IMR-90 (cell line): Measurements from ENCODE around the gene CES3. TPM values are rescaled to one million over a fixed set of nuclear protein-coding genes. Genes with fewer than 3 reads are reported as not detected.

Experiments used
- ATAC-seq: fragments of 200-7000 bp; cut with Tn5 transposase; 2 replicates; pipeline ENCODE4 v1.9.1; 2020; ENCODE audit warnings: low read depth, mild to moderate bottlenecking, moderate library complexity
- BruUV-seq: library from RNA; stranded (reverse); fragments of 400-500 nt; replicated peaks from 2 replicates; lab custom pipeline; 2021; lab: Mats Ljungman, UMichigan
- CTCF ChIA-PET: fragments of 300-600 bp; formaldehyde crosslinking; extraction: SDS; loops from one replicate; lab custom pipeline; 2021; ENCODE audit warnings: antibody characterized with exemption; lab: Yijun Ruan, JAX
- POLR2A ChIA-PET: fragments of 300-600 bp; sonication (Branson Sonifier 250); formaldehyde crosslinking; loops from one replicate; lab custom pipeline; 2022; ENCODE audit warnings: antibody characterized with exemption; ENCODE audit not compliant: unreplicated experiment; lab: Charles Lee
- DNase-seq: peaks from one replicate; pipeline ENCODE4 v3.0.0; 2013
- H2AFZ ChIP-seq: replicated peaks from 2 replicates; pipeline ENCODE3; 2013; ENCODE audit warnings: low read length, mild to moderate bottlenecking; ENCODE audit not compliant: poor library complexity
- H2AK5ac ChIP-seq: 2 replicates; pipeline ENCODE4 v1.6.1; 2013; ENCODE audit warnings: low read depth, low read length, inconsistent platforms
- H2AK9ac ChIP-seq: replicated peaks from 2 replicates; pipeline ENCODE3; 2013; ENCODE audit warnings: mild to moderate bottlenecking, low read depth, low read length, moderate library complexity; ENCODE audit not compliant: poor library complexity
- H2BK120ac ChIP-seq: 2 replicates; pipeline ENCODE4 v1.6.1; 2013; ENCODE audit warnings: low read depth, low read length, inconsistent platforms
- H2BK15ac ChIP-seq: 3 replicates; pipeline ENCODE4 v1.6.1; 2013; ENCODE audit warnings: low read depth, low read length, inconsistent platforms
- H2BK20ac ChIP-seq: 2 replicates; pipeline ENCODE4 v1.6.1; 2013; ENCODE audit warnings: low read depth, mild to moderate bottlenecking, inconsistent platforms, low read length, moderate library complexity
- H2BK5ac ChIP-seq: 2 replicates; pipeline ENCODE4 v1.6.1; 2013; ENCODE audit warnings: mild to moderate bottlenecking, low read depth, low read length, inconsistent platforms; ENCODE audit not compliant: poor library complexity, severe bottlenecking
- H3K14ac ChIP-seq: replicated peaks from 2 replicates; pipeline ENCODE4 v1.6.1; 2013; ENCODE audit warnings: low read depth, low read length, inconsistent platforms
- H3K18ac ChIP-seq: 2 replicates; pipeline ENCODE4 v1.6.1; 2013; ENCODE audit warnings: low read depth, low read length, control low read depth
- H3K23ac ChIP-seq: 2 replicates; pipeline ENCODE4 v1.6.1; 2013; ENCODE audit warnings: low read depth, low read length, inconsistent platforms
- H3K27ac ChIP-seq: 2 replicates; pipeline ENCODE4 v1.5.1; 2013; ENCODE audit warnings: mild to moderate bottlenecking, control low read depth, low read length; ENCODE audit not compliant: insufficient read depth
- H3K27me3 ChIP-seq: 2 replicates; pipeline ENCODE4 v1.6.1; 2013; ENCODE audit warnings: low read length; ENCODE audit not compliant: control insufficient read depth, insufficient read depth
- H3K36me3 ChIP-seq: 2 replicates; pipeline ENCODE4 v1.6.1; 2013; ENCODE audit warnings: low read length, mixed read lengths; ENCODE audit not compliant: control insufficient read depth, insufficient read depth
- H3K4ac ChIP-seq: 2 replicates; pipeline ENCODE4 v1.6.1; 2013; ENCODE audit warnings: low read depth, low read length, inconsistent platforms
- H3K4me1 ChIP-seq: 2 replicates; pipeline ENCODE4 v1.6.1; 2013; ENCODE audit warnings: low read length, mixed read lengths; ENCODE audit not compliant: control insufficient read depth, insufficient read depth
- H3K4me2 ChIP-seq: 2 replicates; pipeline ENCODE4 v1.6.1; 2013; ENCODE audit warnings: low read depth, mild to moderate bottlenecking, control low read depth, low read length, moderate library complexity
- H3K4me3 ChIP-seq: 2 replicates; pipeline ENCODE4 v1.5.1; 2013; ENCODE audit warnings: low read depth, mild to moderate bottlenecking, control low read depth, low read length, moderate library complexity; ENCODE audit not compliant: insufficient read depth
- H3K56ac ChIP-seq: 2 replicates; pipeline ENCODE4 v1.6.1; 2013; ENCODE audit warnings: low read length, inconsistent platforms; ENCODE audit not compliant: insufficient read depth; ENCODE audit errors: extremely low read depth
- H3K79me1 ChIP-seq, 2 experiments: 2 replicates each; pipeline ENCODE4 v1.6.1; 2013; ENCODE audit warnings: low read length in 2 of 2, inconsistent platforms in 1 of 2, low read depth in 1 of 2
- H3K9ac ChIP-seq: 2 replicates; pipeline ENCODE4 v1.6.1; 2013; ENCODE audit warnings: low read depth, low read length, control low read depth
- H3K9me1 ChIP-seq: 2 replicates; pipeline ENCODE4 v1.6.1; 2013; ENCODE audit warnings: low read length, inconsistent platforms; ENCODE audit not compliant: insufficient read depth
- H3K9me3 ChIP-seq: 2 replicates; pipeline ENCODE4 v1.6.1; 2013; ENCODE audit warnings: low read length; ENCODE audit not compliant: control insufficient read depth, insufficient read depth
- H4K20me1 ChIP-seq: 2 replicates; pipeline ENCODE4 v1.6.1; 2013; ENCODE audit warnings: low read length, inconsistent platforms; ENCODE audit not compliant: insufficient read depth
- H4K5ac ChIP-seq: 2 replicates; pipeline ENCODE4 v1.6.1; 2013; ENCODE audit warnings: mild to moderate bottlenecking, low read depth, low read length, control low read depth
- H4K8ac ChIP-seq, 2 experiments: 2 replicates each; pipeline ENCODE4 v1.6.1; 2013; ENCODE audit warnings: low read depth in 2 of 2, low read length in 2 of 2, control low read depth in 1 of 2, inconsistent platforms in 1 of 2
- H4K91ac ChIP-seq: 2 replicates; pipeline ENCODE4 v1.6.1; 2013; ENCODE audit warnings: low read depth, low read length, inconsistent platforms; ENCODE audit not compliant: insufficient read depth
- CEBPB ChIP-seq: IDR thresholded peaks from 2 replicates; pipeline ENCODE4 v1.6.1; 2012; ENCODE audit warnings: low read depth, low read length, improper control_type of control experiment
- CHD1 ChIP-seq: IDR thresholded peaks from 2 replicates; pipeline ENCODE4 v1.6.1; 2012; ENCODE audit warnings: low read depth, low read length, improper control_type of control experiment
- CTCF ChIP-seq: conservative IDR thresholded peaks from 2 replicates; pipeline ENCODE4 v1.5.1; 2012; ENCODE audit warnings: mild to moderate bottlenecking, low read depth, low read length, improper control_type of control experiment
- ELK1 ChIP-seq: fragments of 150-350 bp; IDR thresholded peaks from 2 replicates; pipeline ENCODE4 v1.6.1; 2016; ENCODE audit warnings: low read depth, mild to moderate bottlenecking, low read length, moderate library complexity, borderline replicate concordance
- FOS ChIP-seq: fragments of 150-350 bp; IDR thresholded peaks from 2 replicates; pipeline ENCODE4 v1.6.1; 2016; ENCODE audit warnings: low read depth, low read length
- MAZ ChIP-seq: IDR thresholded peaks from 2 replicates; pipeline ENCODE4 v1.6.1; 2012; ENCODE audit warnings: low read depth, mild to moderate bottlenecking, low read length, improper control_type of control experiment, moderate library complexity, borderline replicate concordance
- MXI1 ChIP-seq: IDR thresholded peaks from 2 replicates; pipeline ENCODE4 v1.6.1; 2012; ENCODE audit warnings: low read depth, mild to moderate bottlenecking, low read length, moderate library complexity, borderline replicate concordance
- NFE2L2 ChIP-seq: fragments of 150-350 bp; IDR thresholded peaks from 2 replicates; pipeline ENCODE4 v1.6.1; 2016; ENCODE audit warnings: low read depth, mild to moderate bottlenecking, low read length
- POLR2A ChIP-seq: IDR thresholded peaks from 2 replicates; pipeline ENCODE4 v1.6.1; 2012; ENCODE audit warnings: mild to moderate bottlenecking, low read depth, low read length
- RAD21 ChIP-seq: IDR thresholded peaks from 2 replicates; pipeline ENCODE4 v1.6.1; 2012; ENCODE audit warnings: low read length, improper control_type of control experiment
- RCOR1 ChIP-seq: IDR thresholded peaks from 2 replicates; pipeline ENCODE4 v1.6.1; 2012; ENCODE audit warnings: mild to moderate bottlenecking, low read length, improper control_type of control experiment; ENCODE audit not compliant: insufficient replicate concordance
- RFX5 ChIP-seq: IDR thresholded peaks from 2 replicates; pipeline ENCODE4 v1.8.0; 2012; ENCODE audit warnings: low read depth, mild to moderate bottlenecking, low read length, moderate library complexity
- SMC3 ChIP-seq: fragments of 150-350 bp; IDR thresholded peaks from 2 replicates; pipeline ENCODE4 v1.6.1; 2016; ENCODE audit warnings: low read depth, mild to moderate bottlenecking, antibody characterized with exemption, low read length, moderate library complexity
- USF2 ChIP-seq: fragments of 150-350 bp; IDR thresholded peaks from 2 replicates; pipeline ENCODE4 v1.6.1; 2017; ENCODE audit warnings: mild to moderate bottlenecking, antibody characterized with exemption, low read length, low read depth
- WGBS, 2 experiments: methylation state at CpG; one replicate each; pipeline versions ENCODE4 v1.1.5 to v1.1.7; 2013; ENCODE audit warnings: missing lambda C conversion rate in 2 of 2; ENCODE audit not compliant: insufficient read length in 1 of 2; ENCODE audit errors: extremely low coverage in 2 of 2; 5-methylcytosine and 5-hydroxymethylcytosine counted together
- dilution Hi-C: fragments of 300-500 bp; cut with HindIII; formaldehyde crosslinking; loops from one replicate; pipeline ENCODE4 v1.14.3; 2018; ENCODE audit warnings: low sequenced_read_pairs; ENCODE audit not compliant: unreplicated experiment
- in situ Hi-C: fragments of 300-500 bp; cut with MboI; formaldehyde crosslinking; loops from 3 replicates; pipeline ENCODE4 v1.14.3; 2019; ENCODE audit warnings: low sequenced_read_pairs, inconsistent platforms, mixed read lengths
- intact Hi-C: fragments of 100-400 bp; cut with micrococcal nuclease; formaldehyde crosslinking; loops from 2 replicates; pipeline ENCODE4 v1.10.0; 2022
- polyA plus RNA-seq, 3 experiments: library from polyadenylated mRNA; depleted of rRNA; stranded (reverse); fragments of >200 nt; gene quantifications; 2 replicates each; pipeline ENCODE4 v1.2.3, GENCODE V29; 2012; ENCODE audit warnings: low replicate concordance in 1 of 3
- total RNA-seq: library from RNA; depleted of rRNA; stranded (reverse); fragments of >200 nt; gene quantifications from 2 replicates; pipeline ENCODE4 v1.2.3, GENCODE V29; 2012

CES3 gene
- total and polyA plus RNA-seq, 2 of the 4 experiments (the other 2 are of a cell fraction), result 0.03 TPM; not detected in 1

GRCh38 chr16:66958857-66959703 lies 2.0 kb upstream of the CES3 start:
- POLR2A ChIA-PET, result interaction anchor here (0.6 kb wide), 1 partner anchor 76 kb away, joined by 3 read pairs; no protein-coding TSS in a partner anchor
- dilution Hi-C loops (no loop called here), intact Hi-C loops (no loop called here), in situ Hi-C loops (no loop called here)
- Histone ChIP-seq H4K5ac (no peak overlapping the region), H3K36me3 (no peaks in the 10 kb centered on the region), H2BK15ac (no peak overlapping the region), H3K79me1 (no peaks in the 10 kb centered on the region), H2BK5ac (no peak overlapping the region), H3K4ac (no peak overlapping the region), H3K56ac (no peak overlapping the region), H3K4me3 (no peak overlapping the region), H2AK9ac (no peak overlapping the region), H3K9me1 (peaks cover 3% of the 10 kb centered on the region; the same call in 1 of the 2 replicates), H4K91ac (no peak overlapping the region), H2BK20ac (no peak overlapping the region), H3K9me3 (no peaks in the 10 kb centered on the region), H4K20me1 (no peaks in the 10 kb centered on the region), H3K18ac (no peak overlapping the region), H3K23ac (no peak overlapping the region), H2AFZ (no peak overlapping the region), H3K9ac (no peak overlapping the region), H3K4me2 (no peak overlapping the region), H3K14ac (no peak overlapping the region), H3K27me3 (peaks cover 16% of the 10 kb centered on the region), H2BK120ac (no peak overlapping the region), H3K27ac (no peak overlapping the region), H4K8ac (no peak overlapping the region), H3K4me1 (no peaks in the 10 kb centered on the region), H2AK5ac (no peak overlapping the region)
- no TSS peak for BruUV-seq
- WGBS, 2 experiments, result 60% methylated on average over 5 of the region's 7 CpGs; no CpG with 5 or more reads in 1 of the 2 experiments
- no peak for DNase-seq
- CTCF ChIA-PET, result interaction anchor here (1.2 to 1.5 kb wide), 2 partner anchors 12 to 64 kb away, joined by 4 read pairs; no protein-coding TSS in a partner anchor
- ATAC-seq, result no peak
- TF ChIP-seq MXI1 (no peak), RAD21 (no peak), RCOR1 (no peak), CTCF (no peak), CHD1 (no peak), FOS (no peak), MAZ (no peak), POLR2A (no peak), NFE2L2 (no peak), CEBPB (no peak), RFX5 (no peak), USF2 (no peak), SMC3 (no peak), ELK1 (no peak)
